SK-N-MC (cell line): ENCODE data around the gene OSGIN1.

Experiments used
- DNase-seq: peaks from one replicate; pipeline ENCODE4 v3.0.0-alpha.2; 2011; ENCODE audit warnings: low read depth, low spot score
- H3K27ac ChIP-seq: fragments of 200-600 bp; sonication (generic); 2 replicates; pipeline ENCODE4 v1.5.1; 2016; ENCODE audit warnings: mixed run types
- H3K36me3 ChIP-seq: fragments of 200-600 bp; sonication (generic); 2 replicates; pipeline ENCODE4 v1.6.1; 2017; ENCODE audit warnings: antibody characterized with exemption, low read length, mixed read lengths; ENCODE audit not compliant: insufficient read depth
- H3K4me3 ChIP-seq: fragments of 200-600 bp; sonication (generic); 2 replicates; pipeline ENCODE4 v1.5.1; 2016
- H3K9ac ChIP-seq: fragments of 200-600 bp; sonication (generic); 2 replicates; pipeline ENCODE4 v1.8.0; 2017; ENCODE audit warnings: mixed run types, mixed read lengths; ENCODE audit not compliant: insufficient read length
- H3K9me3 ChIP-seq: fragments of 200-600 bp; sonication (generic); 2 replicates; pipeline ENCODE4 v1.6.1; 2017; ENCODE audit warnings: low read depth, mild to moderate bottlenecking, antibody characterized with exemption, low read length, moderate library complexity, mixed read lengths
- EZH2 ChIP-seq: fragments of 200-600 bp; sonication (generic); IDR thresholded peaks from one replicate; pipeline ENCODE4 v1.6.1; 2017; ENCODE audit warnings: antibody characterized with exemption
- FOXP2 ChIP-seq: optimal IDR thresholded peaks from 2 replicates; pipeline ENCODE3; 2011; ENCODE audit warnings: mild to moderate bottlenecking, moderate library complexity; ENCODE audit not compliant: insufficient read depth; ENCODE audit errors: extremely low read length, control extremely low read depth
- POLR2AphosphoS5 ChIP-seq: IDR thresholded peaks from 2 replicates; pipeline ENCODE4 v1.6.1; 2012; ENCODE audit warnings: mild to moderate bottlenecking, low read depth, low read length, borderline replicate concordance

OSGIN1 gene

DNA sequence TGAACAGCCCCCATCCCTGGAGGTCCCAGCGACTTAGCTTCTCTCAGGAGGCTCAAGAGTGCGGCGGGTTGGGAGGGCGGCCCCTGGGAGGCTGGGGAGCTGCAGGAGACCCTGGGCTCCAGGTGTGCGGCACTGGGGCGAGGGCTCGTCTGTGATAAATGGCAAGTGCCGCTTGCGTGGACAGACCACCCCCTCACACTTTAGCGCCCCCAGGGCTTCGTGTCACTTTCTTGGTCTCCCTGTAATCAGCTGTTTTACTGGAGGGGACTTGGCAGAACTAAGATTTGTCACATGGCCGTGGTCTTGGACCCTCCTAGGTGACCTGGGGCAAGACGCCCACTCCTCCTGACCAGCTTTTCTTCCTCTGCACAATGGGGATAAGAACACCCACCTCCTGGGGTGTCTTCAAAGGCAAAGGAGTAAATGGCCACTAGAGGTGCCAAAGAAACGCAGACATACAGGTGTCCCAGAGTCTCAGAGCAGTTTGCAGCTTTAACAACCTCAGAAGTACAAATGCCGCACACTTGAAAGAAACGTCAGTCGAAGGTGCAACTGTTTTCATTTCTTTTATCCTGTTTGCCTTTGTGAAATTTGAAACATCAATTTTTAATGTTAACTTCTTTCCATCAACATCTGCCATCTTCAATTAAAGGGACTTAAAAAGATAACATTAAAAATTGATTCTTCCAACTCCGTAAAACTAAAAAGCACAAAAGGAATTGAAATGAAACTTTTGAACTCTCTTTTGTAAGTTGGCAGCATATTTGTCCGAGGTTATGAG, 946 bp downstream of the OSGIN1 start:
- Histone ChIP-seq H3K9ac (no peak overlapping the region), H3K27ac (no peak overlapping the region), H3K4me3 (no peak overlapping the region), H3K9me3 (no peaks in the 10 kb centered on the region), H3K36me3 (no peaks in the 10 kb centered on the region)
- DNase-seq, result no peak
- TF ChIP-seq POLR2AphosphoS5 (no peak), EZH2 (no peak), FOXP2 (no peak)

DNA sequence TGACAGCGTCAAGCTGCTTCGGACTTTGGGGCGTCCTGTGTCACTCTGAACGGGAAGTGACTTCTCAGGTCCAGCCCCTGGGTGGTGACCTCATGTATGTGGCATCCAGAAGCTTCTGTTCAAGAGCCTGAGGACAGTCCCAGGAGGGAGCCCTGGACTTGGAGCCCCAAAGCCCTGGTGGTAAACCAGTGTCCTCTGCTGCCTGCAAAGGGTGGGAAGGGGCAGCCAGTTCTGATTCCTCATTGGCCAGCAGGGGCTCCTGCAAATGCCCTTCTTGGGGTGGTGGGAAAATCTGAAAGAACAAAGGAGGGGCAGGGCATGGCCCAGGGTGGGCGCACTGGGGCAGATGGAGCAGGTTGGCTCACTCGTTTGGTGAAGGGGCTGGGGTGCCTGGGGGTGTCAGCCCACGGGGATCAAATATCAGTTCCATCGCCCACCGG, 1.6 kb downstream of the OSGIN1 start:
- Histone ChIP-seq H3K27ac (no peak overlapping the region), H3K9me3 (no peaks in the 10 kb centered on the region), H3K4me3 (no peak overlapping the region), H3K9ac (no peak overlapping the region), H3K36me3 (no peaks in the 10 kb centered on the region)
- DNase-seq, result no peak
- TF ChIP-seq FOXP2 (no peak), EZH2 (no peak)

DNA sequence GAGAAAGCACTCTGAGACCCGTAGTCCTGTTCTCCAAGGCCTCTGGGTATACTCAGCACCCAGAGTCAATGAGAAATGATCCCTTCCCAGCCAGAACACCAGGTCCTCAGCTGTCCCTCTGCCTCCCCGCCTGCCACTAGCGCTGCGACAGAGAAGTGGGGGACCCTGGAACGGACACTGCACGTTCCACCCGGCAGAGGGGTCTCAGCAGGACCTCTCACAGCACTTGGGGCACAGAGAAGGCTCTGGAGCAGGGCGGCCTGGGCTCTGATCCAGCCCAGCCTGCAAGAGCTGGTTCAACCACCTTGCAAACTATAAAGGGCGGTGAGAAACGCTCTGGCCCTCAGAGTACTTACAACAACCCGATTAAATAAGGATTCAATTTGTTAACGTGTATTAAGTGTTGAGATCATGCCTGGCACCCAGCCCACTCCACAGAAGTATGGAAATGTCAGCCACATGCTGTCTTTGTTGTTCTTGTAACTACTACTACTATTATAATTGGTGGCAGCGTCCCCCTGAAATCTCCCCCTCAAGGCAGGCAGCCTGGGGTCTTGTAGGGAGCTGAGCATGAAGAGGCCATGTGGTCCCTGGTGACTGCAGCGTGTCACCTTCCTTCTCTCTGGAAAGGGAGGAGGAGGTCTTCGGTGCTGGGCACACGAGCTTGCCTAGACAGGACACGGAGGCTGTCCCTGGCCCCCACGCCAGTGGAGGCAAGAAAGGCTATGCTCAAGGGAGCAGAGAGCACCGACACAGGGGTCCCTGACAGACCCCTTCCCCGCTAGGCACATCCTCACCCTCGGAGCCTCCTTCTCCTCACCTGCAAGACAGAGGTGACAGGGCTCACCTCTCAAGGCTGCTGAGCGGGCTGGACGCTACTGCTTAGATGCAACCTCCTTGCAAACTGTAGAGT, 2.4 kb downstream of the OSGIN1 start:
- no peak overlapping the region for H3K27ac ChIP-seq
- DNase-seq, result peak; percentile 10
- TF ChIP-seq EZH2, result no peak
- no peak for TF ChIP-seq POLR2AphosphoS5
- no peak for TF ChIP-seq FOXP2
- H3K4me3 ChIP-seq, result no peak overlapping the region
- no peaks in the 10 kb centered on the region for H3K9me3 ChIP-seq
- no peak overlapping the region for H3K9ac ChIP-seq
- H3K36me3 ChIP-seq, result no peaks in the 10 kb centered on the region

DNA sequence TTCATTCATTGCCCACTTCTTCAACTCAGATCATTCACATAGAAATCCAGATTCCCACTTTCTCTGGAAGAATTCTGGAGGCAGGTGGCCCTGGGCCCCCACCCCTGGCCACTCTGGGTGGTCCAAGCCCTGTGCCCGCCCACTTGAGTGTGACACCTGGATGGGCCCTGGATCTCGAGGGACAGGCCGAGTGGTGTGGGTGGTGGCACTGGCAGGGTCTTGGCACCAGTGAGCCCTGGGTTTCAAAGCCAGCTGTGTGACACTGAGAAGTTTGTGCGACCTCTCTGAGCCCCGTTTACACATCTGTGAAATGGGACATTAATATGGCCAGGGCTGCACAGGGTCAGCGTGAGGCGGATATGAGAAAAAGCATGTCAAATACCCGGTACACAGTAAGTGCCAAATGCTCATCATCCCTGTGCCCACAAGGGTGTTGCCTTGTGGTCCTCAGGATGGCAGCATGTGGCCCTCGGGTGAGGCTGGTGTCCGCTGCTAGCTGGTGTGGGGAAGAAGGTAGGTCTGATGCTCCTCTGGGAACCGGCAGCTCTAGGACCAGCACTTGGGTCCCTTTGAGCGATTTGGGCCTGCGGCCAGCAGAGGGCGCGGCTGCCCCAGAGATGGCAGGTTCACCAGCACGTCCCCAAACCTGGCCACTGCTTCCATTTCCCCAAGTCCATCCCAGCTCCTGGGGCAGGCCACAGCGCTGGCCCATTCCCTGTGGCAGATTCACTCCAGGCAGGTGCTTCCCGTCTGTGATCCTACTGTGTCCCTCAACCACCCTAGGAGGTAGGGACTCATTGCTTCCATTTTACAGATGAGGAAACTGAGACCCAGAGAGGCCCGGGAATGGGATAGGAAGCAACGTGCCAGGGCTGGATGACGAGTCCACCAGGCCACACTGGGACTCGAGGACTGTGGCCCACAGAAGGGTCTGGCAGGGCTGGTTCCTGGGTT, 3.6 kb downstream of the OSGIN1 start:
- Histone ChIP-seq H3K9me3 (no peaks in the 10 kb centered on the region), H3K36me3 (no peaks in the 10 kb centered on the region), H3K27ac (no peak overlapping the region), H3K9ac (no peak overlapping the region), H3K4me3 (no peak overlapping the region)
- no peak for DNase-seq
- TF ChIP-seq FOXP2, result no peak
- TF ChIP-seq POLR2AphosphoS5, result no peak
- TF ChIP-seq EZH2, result no peak

DNA sequence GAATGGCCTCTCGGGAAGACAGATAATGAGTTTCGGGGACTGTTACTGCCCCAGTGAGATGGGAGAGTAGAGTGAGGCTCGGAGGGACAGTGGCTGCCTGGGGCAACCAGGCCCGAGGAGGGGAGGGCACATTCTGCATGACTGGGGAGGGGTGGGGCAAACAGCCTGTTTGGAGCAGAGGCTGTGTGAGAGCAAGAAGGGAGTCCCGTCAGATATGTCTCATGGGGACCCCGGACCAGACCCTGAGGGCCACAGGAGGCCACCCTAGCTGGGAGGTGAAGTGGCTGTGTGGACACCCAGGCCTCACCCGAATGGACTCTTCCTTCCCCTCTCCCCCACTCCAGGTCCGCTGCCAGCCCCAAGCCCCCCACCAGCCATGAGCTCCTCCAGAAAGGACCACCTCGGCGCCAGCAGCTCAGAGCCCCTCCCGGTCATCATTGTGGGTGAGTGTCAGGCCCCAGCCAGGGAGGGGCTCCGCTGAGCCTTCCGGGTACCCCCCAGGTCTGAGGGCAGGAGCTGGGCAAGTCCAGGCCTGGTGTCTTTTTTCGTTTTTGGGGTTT, 4.3 kb downstream of the OSGIN1 start:
- H3K27ac ChIP-seq, result no peak overlapping the region
- no peaks in the 10 kb centered on the region for H3K9me3 ChIP-seq
- H3K36me3 ChIP-seq, result no peaks in the 10 kb centered on the region
- no peak for DNase-seq
- H3K9ac ChIP-seq, result no peak overlapping the region
- TF ChIP-seq POLR2AphosphoS5 (no peak), FOXP2 (no peak), EZH2 (no peak)
- no peak overlapping the region for H3K4me3 ChIP-seq

DNA sequence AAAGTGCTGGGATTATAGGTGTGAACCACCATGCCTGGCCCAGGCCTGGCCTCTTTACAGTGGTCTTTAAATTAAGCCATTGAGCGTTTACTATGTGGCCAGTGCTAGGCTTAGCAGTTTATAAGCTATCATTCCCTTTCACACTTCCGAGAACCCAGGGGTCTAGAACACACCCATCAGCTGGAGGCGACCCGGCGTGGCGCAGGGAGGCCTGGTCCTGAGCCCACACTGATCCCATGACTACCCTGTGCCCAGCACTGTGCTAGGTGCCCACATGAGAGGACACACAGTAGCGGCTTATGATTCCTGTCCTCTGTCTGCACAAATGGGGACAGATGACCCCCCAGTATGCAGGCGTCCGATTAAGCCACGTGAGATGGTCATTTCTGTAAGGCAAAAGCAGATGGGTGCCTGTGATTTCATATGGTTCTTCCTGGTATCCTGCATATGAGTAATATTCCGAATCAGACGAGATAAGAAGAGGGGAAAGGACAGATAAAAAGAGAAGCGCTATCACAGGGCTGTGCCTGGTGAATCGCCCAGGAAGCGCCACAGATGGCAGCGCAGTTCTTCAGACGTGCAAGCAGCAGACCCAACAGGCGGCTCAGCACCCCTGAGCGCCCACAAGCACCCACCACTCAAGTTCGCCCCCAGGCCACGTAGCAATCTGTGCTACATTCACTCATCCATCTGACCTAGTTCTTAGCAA, 5.3 kb downstream of the OSGIN1 start:
- no peak overlapping the region for H3K4me3 ChIP-seq
- no peaks in the 10 kb centered on the region for H3K9me3 ChIP-seq
- H3K27ac ChIP-seq, result no peak overlapping the region
- DNase-seq, result no peak
- no peak overlapping the region for H3K9ac ChIP-seq
- H3K36me3 ChIP-seq, result no peaks in the 10 kb centered on the region
- no peak for TF ChIP-seq POLR2AphosphoS5
- no peak for TF ChIP-seq EZH2
- no peak for TF ChIP-seq FOXP2

DNA sequence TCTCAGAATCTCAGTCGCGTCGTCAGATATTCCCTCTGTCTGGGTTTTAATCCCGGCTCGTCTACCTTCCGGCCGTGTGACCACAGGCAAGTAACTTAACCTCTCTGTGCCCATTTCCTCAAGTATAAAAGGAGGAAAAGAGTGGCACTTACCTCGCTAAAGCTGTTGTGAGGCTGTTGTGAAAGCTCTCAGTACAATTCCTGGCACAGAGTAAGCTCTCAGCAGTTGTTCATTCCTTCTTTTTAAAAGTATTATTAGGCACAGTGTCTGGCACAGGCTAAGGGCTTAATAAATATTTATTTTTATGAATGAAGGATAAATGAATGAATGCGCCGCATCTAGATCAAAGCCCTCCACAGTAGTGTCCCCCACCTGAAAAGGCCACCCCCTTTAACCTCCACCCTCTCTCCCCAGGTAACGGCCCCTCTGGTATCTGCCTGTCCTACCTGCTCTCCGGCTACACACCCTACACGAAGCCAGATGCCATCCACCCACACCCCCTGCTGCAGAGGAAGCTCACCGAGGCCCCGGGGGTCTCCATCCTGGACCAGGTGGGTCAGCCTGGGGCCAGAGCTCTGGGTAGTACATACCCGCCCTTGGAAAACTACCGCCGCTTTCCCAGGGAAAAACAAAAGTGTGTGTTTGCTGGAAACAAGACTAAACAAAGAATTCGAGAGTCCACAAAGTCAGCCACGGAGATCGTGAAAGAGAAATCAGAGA, 6.0 kb downstream of the OSGIN1 start:
- H3K4me3 ChIP-seq, result no peak overlapping the region
- H3K9ac ChIP-seq, result no peak overlapping the region
- H3K36me3 ChIP-seq, result no peaks in the 10 kb centered on the region
- DNase-seq, result no peak
- no peaks in the 10 kb centered on the region for H3K9me3 ChIP-seq
- H3K27ac ChIP-seq, result no peak overlapping the region
- TF ChIP-seq EZH2, result no peak
- TF ChIP-seq POLR2AphosphoS5, result no peak
- no peak for TF ChIP-seq FOXP2
